Thyroid gland (tissue), 4 donors: Measurements from ENCODE around the gene DLGAP4.

Source experiments
- CTCF ChIP-seq, 6 experiments: fragments of 200-600 bp in 3 of 6; fragments of 450-650 bp in 3 of 6; sonication (generic) in 3 of 6; IDR thresholded peaks; one replicate each; pipeline ENCODE4 v1.5.1; 2016 to 2019; ENCODE audit warnings: antibody characterized with exemption in 6 of 6, mild to moderate bottlenecking in 2 of 6, inconsistent platforms in 1 of 6, moderate library complexity in 1 of 6
- POLR2A ChIP-seq, 2 donors: fragments of 450-650 bp; IDR thresholded peaks; one replicate each; pipeline ENCODE4 v1.6.1; 2017; ENCODE audit warnings: antibody characterized with exemption in 2 of 2, mild to moderate bottlenecking in 2 of 2, moderate library complexity in 1 of 2

GRCh38 chr20:36499211-36499610, 193.1 kb downstream of the DLGAP4 start:
- TF ChIP-seq CTCF (IDR thresholded peaks at IDR 0.05) (no peak), POLR2A (IDR thresholded peaks at IDR 0.05) (no peak)
